VCaP (cell line): ENCODE data around the gene P3R3URF.

Source experiments
- H3K27ac ChIP-seq: fragments of 450-650 bp; 2 replicates; pipeline ENCODE4 v1.5.1; 2017
- TF ChIP-seq, protein P1 (sequence below): fragments of 450-650 bp; conservative IDR thresholded peaks from 2 replicates; pipeline ENCODE4 v1.5.1; 2017; ENCODE audit warnings: mild to moderate bottlenecking, moderate library complexity

P3R3URF gene

DNA sequence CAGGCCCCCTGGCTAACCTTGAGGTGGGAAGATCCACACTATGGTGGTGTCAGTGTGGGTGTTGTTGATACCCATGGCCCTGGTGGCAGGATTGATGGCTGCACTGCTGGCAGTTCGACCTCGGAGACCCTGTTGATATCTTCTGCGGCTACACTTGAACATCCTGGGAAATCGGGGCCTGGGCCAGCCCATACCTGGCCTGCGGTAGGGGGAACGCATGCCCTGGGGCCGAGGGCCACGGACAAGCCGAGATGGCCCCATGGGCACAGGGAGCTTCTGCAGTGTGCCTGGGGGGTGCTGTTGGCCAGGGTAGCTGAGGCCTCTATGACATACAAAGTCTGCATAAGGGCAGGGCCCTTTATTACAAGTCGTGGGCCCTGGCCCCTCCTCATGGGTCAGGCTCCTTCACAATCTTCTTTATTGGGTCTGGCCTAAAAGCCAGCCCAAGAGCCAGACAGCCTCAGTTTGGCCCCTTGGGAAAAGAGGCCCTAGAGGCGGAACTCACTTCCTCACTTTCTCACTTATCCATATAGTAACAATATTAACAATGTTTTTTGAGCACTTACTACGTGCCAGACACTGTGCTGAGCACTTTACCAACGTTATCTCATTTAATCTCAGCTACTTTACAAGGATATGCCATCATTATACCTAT, at the start of gene P3R3URF:
Gene P3R3URF, minus strand, starts transcription at position 278 of the 655 bp plus-strand sequence. Its CDS starts 17 bp downstream, at position 261.
- H3K27ac ChIP-seq = no peak within 1 kb of the TSS
- TF ChIP-seq, protein P1, sequence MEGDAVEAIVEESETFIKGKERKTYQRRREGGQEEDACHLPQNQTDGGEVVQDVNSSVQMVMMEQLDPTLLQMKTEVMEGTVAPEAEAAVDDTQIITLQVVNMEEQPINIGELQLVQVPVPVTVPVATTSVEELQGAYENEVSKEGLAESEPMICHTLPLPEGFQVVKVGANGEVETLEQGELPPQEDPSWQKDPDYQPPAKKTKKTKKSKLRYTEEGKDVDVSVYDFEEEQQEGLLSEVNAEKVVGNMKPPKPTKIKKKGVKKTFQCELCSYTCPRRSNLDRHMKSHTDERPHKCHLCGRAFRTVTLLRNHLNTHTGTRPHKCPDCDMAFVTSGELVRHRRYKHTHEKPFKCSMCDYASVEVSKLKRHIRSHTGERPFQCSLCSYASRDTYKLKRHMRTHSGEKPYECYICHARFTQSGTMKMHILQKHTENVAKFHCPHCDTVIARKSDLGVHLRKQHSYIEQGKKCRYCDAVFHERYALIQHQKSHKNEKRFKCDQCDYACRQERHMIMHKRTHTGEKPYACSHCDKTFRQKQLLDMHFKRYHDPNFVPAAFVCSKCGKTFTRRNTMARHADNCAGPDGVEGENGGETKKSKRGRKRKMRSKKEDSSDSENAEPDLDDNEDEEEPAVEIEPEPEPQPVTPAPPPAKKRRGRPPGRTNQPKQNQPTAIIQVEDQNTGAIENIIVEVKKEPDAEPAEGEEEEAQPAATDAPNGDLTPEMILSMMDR = no peak

DNA sequence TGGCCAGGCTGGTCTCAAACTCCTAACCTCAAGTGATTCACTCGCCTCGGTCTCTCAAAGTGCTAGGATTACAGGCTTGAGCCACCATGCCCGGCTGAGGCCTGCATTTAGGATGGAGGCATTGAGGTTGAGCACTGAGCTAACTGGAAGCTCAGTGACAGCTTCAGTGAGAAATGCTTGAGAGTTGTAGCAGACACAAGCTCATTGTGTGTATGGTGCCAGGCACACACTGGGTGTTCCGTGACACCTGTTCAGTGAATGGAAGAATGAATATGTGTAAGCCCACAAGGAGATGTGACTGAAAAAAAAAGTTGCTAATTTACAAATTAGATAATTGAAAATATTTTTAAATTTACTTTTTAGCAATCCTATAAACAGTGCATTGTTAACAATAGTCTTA, 48.7 kb upstream of the P3R3URF start:
- TF ChIP-seq, protein P1 = no peak

DNA sequence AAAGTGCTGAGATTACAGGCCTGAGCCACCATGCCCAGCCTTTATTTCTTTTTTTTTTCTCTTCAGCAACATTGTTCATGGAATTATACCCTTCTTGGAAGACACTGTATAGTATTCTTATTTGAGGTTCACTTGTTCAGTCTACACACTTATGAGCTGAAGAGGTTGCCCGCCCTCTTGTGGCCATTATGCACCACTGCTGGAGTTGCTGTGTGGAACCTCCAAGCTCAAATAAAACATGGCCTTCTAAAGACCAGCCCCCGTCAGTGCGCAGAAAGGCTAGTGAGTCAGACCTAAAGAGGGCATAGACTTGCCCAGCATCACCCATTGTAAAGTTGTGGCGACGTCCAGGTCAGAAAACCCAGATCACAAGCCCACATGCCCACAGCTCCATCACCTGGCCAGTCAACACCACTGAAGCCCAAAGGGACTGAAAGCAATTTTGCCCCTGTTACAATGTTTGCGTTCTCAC, 47.2 kb upstream of the P3R3URF start:
- H3K27ac ChIP-seq = peak overlapping the region; percentile 31

More for the DNA sequence above, 48.7 kb upstream of the P3R3URF start:
- H3K27ac ChIP-seq = no peak overlapping the region

DNA sequence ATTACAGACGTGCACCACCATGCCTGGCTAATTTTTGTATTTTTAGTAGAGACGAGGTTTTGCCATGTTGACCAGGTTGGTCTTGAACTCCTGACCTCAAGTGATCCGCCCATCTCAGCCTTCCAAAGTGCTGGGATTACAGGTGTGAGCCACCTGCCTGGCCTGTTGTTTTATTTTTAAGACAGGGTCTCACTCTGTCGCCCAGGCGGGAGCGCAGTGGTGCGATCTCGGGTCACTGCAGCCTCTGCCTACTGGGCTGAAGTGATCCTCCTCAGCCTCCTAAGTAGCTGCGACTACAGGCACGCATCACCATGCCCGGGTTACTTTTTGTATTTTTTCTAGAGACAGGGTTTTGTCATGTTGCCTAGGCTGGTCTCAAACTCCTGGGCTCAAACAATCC, 46.8 kb upstream of the P3R3URF start:
- H3K27ac ChIP-seq = peak overlapping the region; percentile 31

More for the DNA sequence above, 47.2 kb upstream of the P3R3URF start:
- TF ChIP-seq, protein P1 = peak; percentile 96

DNA sequence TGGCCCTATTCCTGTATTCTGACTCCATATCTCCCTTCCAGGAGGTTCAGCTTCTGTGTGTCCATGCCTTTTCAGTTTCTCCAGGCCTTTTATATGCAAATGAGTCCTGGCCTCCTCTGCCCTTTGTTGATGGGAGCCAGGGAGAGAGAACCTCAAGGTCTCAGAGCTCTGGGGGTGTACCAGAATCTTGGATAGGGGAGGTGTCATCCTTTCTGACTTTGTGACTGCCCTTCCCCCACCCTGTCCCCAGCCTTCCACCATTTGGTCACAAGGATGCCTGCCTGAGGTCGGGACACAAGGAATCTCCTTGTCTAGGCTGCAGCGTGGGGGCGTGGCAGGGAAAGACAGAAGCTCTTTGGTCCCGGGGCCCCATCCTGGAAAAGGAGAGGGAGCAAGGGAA, 45.5 kb upstream of the P3R3URF start:
- TF ChIP-seq, protein P1 = no peak
- no peak overlapping the region for H3K27ac ChIP-seq

DNA sequence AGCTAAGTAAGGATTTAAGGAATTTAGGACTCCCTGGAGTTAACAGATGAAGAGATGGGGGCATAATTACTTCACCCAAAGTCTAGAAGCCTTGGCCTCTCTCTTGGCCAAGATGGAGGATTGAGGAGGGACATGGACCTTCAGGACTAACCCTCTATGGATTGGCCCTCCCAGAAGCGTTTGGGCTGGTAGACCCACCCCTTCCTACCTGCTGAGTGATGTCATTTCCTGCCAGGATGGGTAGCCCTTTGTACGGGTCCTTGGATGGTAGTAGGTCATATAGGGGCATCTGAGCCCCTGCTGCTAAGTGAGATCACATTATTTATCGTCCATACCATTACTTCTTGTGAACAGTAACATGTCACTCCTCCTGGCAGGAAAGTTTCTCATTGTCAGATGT, 44.5 kb upstream of the P3R3URF start:
- TF ChIP-seq, protein P1 = no peak
- H3K27ac ChIP-seq = no peak overlapping the region

DNA sequence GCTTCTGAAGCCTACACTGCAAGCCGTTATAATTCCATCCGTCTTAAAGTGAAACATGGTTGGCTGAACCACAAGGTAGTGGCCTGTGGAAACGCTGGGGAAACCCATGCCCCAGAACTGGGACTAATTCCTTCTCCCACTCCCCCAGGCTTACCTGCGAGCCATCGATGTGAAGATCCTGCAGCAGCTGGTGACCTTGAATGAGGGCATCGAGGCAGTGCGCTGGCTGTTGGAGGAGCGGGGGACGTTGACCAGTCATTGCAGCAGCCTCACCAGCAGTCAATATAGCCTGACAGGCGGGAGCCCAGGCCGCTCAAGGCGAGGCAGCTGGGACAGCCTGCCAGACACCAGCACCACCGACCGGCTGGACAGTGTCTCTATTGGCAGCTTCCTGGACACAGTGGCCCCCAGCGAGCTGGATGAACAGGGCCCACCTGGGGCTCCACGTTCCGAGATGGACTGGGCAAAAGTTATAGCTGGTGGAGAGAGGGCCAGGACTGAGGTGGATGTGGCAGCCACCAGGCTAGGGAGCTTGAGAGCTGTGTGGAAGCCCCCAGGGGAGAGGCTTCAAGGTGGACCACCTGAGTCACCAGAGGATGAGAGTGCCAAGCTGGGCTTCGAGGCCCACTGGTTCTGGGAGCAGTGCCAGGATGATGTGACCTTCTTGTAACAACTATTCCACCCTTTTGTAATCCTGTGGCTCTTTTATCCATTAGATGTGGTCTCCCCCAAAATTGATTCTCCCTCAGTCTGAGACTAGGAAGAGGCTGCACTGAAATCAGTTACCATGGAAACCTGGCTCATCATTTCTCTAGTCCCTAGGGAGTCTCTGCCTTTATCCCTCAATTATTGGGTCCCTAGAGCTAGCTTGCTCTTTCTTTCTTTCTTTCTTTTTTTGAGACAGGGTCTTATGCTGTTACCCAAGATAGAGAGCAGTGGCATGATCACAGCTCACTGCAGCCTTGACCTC, 43.5 kb upstream of the P3R3URF start:
- H3K27ac ChIP-seq = no peak overlapping the region
- TF ChIP-seq, protein P1 = no peak
